Upper lobe of left lung (tissue), 4 donors: ENCODE measurements around the gene CAPN10.

Experiments
- EP300 ChIP-seq, 4 donors: sonication (generic); formaldehyde crosslinking; IDR thresholded peaks; one replicate each; pipeline ENCODE4 v1.5.1; 2017; ENCODE audit warnings: antibody characterized with exemption in 4 of 4, control low read depth in 2 of 4
- POLR2A ChIP-seq, 4 donors: fragments of 450-650 bp; IDR thresholded peaks; one replicate each; pipeline ENCODE4 v1.5.1; 2016 to 2017; ENCODE audit warnings: antibody characterized with exemption in 4 of 4, mild to moderate bottlenecking in 2 of 4
- POLR2AphosphoS5 ChIP-seq, 2 donors: sonication (generic); formaldehyde crosslinking; IDR thresholded peaks; one replicate each; pipeline ENCODE4 v1.5.1; 2017; ENCODE audit warnings: antibody characterized with exemption in 2 of 2
- TF ChIP-seq, protein P1 (sequence below), 6 experiments: fragments of 450-650 bp in 4 of 6; fragments of 200-600 bp in 2 of 6; sonication (generic) in 2 of 6; IDR thresholded peaks; one replicate each; pipeline ENCODE4 v1.5.1; 2016 to 2019; ENCODE audit warnings: antibody characterized with exemption in 6 of 6

DNA sequence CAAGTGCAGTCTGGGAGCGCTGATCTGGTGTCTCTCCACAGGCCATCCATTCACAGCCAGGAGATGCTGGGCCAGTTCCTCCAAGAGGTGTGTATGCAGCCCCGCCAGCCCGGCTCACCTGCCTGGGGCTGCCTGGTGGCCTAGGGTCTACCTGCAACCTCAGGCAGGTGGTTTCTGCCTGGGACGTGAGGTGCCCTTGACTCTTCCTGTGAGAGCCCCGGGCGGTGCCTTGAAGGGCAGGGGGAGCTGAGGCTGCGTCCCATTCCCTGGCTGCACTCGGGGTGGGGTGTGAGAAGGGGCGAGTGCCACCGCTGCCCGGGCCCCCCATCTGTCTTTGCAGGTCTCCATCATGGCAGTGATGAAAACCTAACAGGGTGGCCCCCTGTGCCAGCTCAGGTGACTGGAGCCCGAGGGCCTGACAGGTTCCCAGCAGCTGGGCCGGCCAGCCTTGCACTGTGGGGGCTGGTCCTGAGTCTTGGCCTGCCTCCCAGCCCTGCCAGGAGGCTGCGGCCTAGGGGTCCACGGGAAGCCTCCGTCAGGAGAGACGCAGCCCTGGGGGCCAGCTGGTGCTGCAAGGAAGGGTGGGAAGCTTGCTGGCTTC is 11.9 kb downstream of the CAPN10 start:
- TF ChIP-seq, protein P1, sequence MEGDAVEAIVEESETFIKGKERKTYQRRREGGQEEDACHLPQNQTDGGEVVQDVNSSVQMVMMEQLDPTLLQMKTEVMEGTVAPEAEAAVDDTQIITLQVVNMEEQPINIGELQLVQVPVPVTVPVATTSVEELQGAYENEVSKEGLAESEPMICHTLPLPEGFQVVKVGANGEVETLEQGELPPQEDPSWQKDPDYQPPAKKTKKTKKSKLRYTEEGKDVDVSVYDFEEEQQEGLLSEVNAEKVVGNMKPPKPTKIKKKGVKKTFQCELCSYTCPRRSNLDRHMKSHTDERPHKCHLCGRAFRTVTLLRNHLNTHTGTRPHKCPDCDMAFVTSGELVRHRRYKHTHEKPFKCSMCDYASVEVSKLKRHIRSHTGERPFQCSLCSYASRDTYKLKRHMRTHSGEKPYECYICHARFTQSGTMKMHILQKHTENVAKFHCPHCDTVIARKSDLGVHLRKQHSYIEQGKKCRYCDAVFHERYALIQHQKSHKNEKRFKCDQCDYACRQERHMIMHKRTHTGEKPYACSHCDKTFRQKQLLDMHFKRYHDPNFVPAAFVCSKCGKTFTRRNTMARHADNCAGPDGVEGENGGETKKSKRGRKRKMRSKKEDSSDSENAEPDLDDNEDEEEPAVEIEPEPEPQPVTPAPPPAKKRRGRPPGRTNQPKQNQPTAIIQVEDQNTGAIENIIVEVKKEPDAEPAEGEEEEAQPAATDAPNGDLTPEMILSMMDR (IDR thresholded peaks at IDR 0.05), result no peak
- TF ChIP-seq POLR2A (IDR thresholded peaks at IDR 0.05) (no peak), EP300 (IDR thresholded peaks at IDR 0.05) (no peak), POLR2AphosphoS5 (IDR thresholded peaks at IDR 0.05) (no peak)
